NCI-H2107 (cell line): ENCODE results near the gene APBA2.

Source experiments
- DNase-seq: peaks from one replicate; lab custom pipeline; 2025; lab: John Stamatoyannopoulos, UW

Gene APBA2

DNA sequence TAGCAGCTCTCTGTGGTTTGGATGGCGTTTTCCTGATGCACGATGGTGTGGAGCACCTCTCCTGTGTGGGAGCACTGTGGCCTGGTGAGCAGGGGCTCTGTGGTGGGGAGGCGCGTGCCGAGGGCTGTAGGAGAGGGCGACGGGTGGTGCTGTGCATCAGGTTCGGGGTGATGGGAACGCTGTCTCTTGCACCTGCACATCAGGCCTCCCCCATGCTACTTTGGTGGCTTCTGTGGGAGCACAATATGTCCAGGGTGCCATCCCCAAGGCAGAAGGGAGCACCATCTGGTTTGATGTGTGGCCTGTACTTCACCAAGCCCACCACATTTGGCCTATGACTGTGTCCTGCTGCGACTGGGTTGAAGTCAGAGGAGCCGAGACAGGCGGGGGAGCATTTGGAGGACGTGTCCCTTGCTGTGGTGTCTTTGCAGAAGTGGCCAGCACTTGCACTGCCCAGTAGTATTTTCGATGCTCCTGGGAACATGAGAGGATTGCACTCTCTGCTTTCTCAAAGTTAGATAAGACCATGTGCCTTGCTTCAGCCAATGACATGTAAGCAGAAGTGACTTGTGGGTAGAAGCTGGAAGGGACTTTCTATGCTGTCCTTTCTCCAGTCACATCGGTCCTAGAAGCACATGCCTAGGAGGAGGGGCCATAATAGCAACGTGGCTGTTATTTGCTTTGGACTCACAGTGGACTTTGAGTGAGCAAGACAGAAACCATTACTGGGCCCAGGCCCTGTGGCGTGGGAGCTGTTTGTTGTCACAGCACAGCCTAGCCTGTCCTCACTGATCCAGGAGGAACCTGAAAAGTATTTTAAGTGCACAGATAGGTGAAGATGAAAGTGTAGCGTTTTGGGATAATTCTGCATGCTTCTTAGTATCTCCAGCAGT lies 72.1 kb downstream of the APBA2 start:
- no peak for DNase-seq

- DNase-seq: no peak
These were observed 73.6 kb downstream of the APBA2 start for GRCh38 chr15:28959326-28959725.

DNA sequence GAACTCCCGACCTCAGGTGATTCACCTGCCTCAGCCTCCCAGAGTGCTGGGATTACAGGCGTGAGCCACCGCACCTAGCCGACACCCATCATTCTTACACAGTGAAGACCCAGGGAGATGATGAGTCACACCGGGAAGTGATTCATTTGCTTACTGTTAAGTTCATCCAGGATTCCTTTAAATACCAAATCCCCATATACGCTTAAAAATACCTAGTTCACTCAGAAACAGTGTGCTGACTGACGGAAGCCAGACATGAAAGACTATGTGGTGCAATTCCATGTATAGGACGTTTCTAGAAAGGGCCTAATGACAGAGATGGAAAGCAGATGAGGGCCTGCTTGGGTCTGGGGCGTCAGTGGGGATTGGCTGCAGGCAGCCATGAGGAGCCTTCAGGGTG lies 75.2 kb downstream of the APBA2 start:
- no peak for DNase-seq

DNA sequence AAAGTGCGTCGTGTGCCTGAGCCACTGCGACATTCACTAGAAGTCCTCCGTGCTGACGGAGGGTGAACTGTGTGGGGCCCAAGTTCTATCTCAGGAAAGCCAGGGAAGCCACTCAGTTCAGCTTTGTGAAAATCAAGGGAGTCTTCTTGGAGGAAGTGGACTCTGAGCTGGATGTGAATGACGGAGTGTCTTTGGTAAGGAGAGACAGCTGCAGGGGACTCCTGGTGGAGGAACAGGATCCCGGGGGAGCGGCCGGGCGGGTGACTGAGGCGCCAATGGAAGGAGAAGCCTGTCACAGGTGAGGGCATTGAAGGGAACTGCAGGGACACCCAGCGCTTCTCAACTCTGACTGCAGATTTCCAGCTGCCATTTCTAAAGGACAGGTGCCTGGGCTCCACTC lies 75.6 kb downstream of the APBA2 start:
- DNase-seq: no peak

DNA sequence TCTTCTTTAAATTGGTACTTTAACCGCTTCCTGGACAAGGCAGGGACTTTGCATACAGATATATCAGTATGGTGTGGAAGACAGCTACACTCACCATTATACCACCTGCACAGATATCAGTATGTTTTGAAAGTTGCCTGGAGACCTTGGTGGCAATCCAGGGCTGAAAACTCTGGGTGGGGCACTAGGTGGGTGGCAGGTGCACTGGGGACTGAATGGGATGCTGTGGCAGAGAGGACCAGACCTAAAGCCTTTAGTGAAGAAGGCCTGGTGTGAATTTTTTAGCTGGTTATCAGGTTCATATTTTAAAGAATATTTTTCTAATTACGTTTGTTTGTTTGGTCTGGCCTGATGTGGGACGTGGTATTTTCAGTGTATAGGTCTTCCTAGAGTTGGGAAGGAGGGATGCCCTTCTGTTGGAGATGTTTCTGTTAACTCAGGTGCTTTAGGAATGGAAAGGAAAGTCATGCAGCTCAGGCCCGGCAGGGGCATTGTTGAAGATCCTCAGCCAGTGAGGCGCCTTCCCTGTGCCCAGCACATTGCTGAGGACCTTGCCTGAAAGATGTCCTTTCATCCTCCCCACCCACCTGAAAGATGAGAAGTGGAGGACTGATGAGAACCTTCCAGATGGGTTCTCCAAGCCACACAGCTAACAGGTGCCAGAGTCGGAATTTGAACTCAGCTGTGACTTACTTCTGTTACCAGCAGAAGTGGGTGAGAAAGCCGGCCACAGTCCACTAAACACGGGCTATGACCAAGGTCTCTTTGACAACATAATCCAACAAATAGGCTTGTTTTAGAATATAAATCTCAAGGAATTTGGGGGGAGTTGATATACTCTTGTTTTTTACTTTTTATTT lies 77.3 kb downstream of the APBA2 start:
- no peak for DNase-seq

DNA sequence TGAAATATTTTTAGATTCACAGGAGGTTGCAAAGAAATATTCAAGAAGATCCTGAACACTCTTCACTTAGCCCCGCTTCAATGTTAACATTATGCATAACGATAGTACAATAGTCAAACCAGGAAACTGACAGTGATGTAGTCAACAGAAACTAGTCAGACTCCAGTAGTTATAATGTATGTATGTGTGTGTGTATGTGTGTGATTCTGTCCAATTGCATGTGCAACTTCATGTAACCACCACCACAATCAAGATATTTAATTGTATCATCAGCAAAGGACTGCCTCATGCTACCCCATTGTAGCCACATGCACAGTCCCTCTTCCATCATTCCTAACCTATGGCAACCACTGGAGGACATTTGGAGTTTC lies 77.9 kb downstream of the APBA2 start:
- DNase-seq: no peak

- DNase-seq: no peak
These were observed 78.3 kb downstream of the APBA2 start for GRCh38 chr15:28964098-28964497.

DNA sequence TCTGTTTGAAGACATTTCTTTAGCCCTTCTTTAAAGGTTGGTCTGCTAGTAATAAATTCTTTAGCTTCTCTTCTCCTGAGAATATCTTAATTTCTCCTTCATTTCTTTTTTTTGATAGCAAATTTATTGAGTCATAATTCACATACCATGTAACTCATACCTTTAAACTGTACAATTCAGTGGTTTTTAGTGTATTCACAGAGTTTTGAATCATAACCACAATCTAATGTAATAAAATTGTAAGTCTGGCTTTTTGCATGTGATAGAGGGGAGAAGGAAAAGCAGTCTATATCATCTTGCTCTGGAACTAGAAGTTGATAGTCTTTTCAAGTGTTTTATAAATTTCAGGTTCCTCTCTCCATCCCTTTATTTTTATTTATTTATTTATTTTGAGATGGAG lies 81.3 kb downstream of the APBA2 start:
- no peak for DNase-seq

DNA sequence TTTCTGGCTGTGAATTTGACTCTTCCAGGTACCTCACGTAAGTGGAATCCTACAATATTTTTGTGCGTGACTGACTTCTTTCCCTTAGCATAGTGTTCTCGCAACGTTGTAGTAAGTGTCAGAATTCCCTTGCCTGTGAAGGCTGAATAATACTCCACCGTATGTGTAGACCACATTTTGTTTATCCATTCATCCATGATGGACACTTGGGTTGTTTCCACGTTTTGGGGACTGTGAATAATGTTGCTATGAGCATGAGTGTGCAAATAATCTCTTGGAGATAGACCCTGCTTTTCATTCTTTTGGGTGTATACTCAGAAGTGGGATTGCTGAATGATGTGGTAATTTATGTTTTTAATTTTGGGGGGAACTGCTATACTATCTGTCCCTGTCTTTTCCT lies 82.2 kb downstream of the APBA2 start:
- DNase-seq: no peak

DNA sequence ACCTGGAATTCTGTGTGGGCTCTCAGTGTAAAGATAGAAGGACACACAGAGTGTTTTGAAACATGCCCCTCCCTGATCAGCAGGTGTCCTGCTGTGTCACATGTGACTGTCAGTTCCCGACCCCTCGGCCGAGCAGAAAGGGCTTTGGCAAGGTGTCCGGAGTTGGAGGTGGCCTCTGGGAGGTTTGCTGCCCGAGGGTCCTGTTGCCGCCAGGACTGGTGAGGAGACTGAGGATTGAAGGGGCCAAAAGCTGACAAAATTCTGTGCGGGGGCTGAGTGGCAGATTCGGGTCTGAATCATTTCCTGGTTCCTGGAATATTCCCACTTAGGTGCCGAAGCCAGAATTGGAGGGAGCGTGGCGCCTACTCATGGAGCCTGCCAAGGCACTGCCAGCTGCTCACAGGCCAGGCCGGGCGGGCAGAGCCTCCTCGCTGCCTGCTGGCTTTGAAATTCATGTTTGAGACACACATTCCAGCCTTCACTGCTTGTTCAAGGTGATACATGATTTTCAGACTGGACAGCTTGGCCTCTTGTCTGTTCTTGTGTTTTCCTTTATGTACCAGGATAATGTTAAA lies 83.8 kb downstream of the APBA2 start:
- no peak for DNase-seq

- no peak for DNase-seq
These were observed 88.4 kb downstream of the APBA2 start for GRCh38 chr15:28974142-28974541.

- DNase-seq: no peak
These were observed 90.0 kb downstream of the APBA2 start for GRCh38 chr15:28975766-28976179.

GRCh38 chr15:28977377-28978010 lies 91.7 kb downstream of the APBA2 start:
- no peak for DNase-seq

- DNase-seq: no peak
These were observed 92.2 kb downstream of the APBA2 start for GRCh38 chr15:28978011-28978378.

- DNase-seq: no peak
These were observed 92.9 kb downstream of the APBA2 start for GRCh38 chr15:28978661-28979060.

- no peak for DNase-seq
These were observed 93.6 kb downstream of the APBA2 start for GRCh38 chr15:28979208-28979841.

GRCh38 chr15:28980709-28981350 lies 95.1 kb downstream of the APBA2 start:
- no peak for DNase-seq

DNA sequence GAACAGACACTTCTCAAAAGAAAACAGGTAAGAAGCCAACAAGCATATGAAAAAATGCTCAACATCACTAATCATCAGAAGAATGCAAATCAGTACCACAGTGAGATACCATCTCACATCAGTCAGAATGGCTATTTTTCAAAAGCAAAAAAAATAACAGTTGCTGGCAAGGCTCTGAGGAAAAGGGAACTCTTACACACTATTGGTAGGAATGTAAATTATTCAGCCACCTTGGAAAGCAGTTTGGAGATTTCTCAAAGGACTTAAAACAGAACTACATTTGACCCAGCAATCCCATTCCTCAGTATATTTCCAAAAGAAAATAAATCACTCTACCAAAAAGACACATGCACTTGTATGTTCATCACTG lies 95.6 kb downstream of the APBA2 start:
- no peak for DNase-seq

DNA sequence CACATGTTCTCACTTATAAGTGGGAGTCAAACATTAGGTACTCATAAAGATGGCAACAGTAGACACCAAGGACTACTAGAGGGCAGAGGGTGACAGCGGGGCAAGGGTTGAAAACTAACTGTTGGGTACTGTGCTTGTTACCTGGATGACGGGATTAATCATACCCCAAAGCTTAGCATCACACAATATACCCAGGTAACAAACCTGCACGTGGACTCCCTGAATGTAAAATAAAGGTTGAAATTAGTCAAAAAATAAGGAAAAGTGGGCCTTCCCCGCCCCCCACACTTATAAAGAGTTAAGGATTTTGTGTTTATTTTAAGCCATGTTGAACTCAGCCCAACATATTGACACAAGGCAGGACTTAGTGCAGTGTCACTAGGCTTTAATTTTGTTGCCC lies 96.1 kb downstream of the APBA2 start:
- no peak for DNase-seq

- no peak for DNase-seq
These were observed 97.1 kb downstream of the APBA2 start for GRCh38 chr15:28982886-28983285.
